Lower lobe of right lung (tissue), 2 donors: ENCODE results near the gene INPP5E. TPM values are rescaled to one million over a fixed set of nuclear protein-coding genes. Genes with fewer than 3 reads are reported as not detected.
"Not testable (repeated sequence)": the region's sequence is repeated elsewhere in the genome, so short reads cannot be mapped to it uniquely, and the experiment has no call there.

Experiments
- ATAC-seq, 2 donors: fragments of 200-7000 bp; cut with Tn5 transposase; one replicate each; pipeline ENCODE4 v1.9.1; 2020 to 2022; ENCODE audit warnings: mild to moderate bottlenecking in 2 of 2, moderate library complexity in 2 of 2
- DNase-seq: peaks from one replicate; pipeline ENCODE4 v3.0.0-alpha.2; 2020
- H3K27ac ChIP-seq: fragments of 200-600 bp; one replicate; pipeline ENCODE4 v1.8.0; 2022
- H3K27me3 ChIP-seq: fragments of 200-600 bp; one replicate; pipeline ENCODE4 v1.8.0; 2022; ENCODE audit warnings: low read depth
- H3K36me3 ChIP-seq: fragments of 200-600 bp; one replicate; pipeline ENCODE4 v1.8.0; 2022; ENCODE audit warnings: mild to moderate bottlenecking
- H3K4me1 ChIP-seq: fragments of 200-600 bp; one replicate; pipeline ENCODE4 v1.8.0; 2022
- H3K4me3 ChIP-seq: fragments of 200-600 bp; one replicate; pipeline ENCODE4 v1.8.0; 2022; ENCODE audit warnings: mild to moderate bottlenecking
- H3K9me3 ChIP-seq: fragments of 200-600 bp; one replicate; pipeline ENCODE4 v1.8.0; 2022
- intact Hi-C: fragments of 100-400 bp; cut with DNase I; formaldehyde crosslinking; loops from one replicate; pipeline ENCODE4 v1.11.0; 2022
- total RNA-seq: library from RNA; stranded (reverse); fragmentation: NEBNext Ultra II Directional; extraction: Animal tissue kit (Norgen Biotek cat#: 25700); gene quantifications from one replicate; pipeline ENCODE4 v1.2.1, GENCODE V29; 2021
- TF ChIP-seq, protein P1 (sequence below): fragments of 200-600 bp; IDR thresholded peaks from one replicate; pipeline ENCODE4 v1.8.0; 2022; ENCODE audit warnings: antibody characterized with exemption, mild to moderate bottlenecking
- donor health status: DM: no; HTN: yes; CAD: no; lungs with severe emphysema.

Gene INPP5E
- total RNA-seq, 1 donor from 2014 or later = 13.8 TPM

DNA sequence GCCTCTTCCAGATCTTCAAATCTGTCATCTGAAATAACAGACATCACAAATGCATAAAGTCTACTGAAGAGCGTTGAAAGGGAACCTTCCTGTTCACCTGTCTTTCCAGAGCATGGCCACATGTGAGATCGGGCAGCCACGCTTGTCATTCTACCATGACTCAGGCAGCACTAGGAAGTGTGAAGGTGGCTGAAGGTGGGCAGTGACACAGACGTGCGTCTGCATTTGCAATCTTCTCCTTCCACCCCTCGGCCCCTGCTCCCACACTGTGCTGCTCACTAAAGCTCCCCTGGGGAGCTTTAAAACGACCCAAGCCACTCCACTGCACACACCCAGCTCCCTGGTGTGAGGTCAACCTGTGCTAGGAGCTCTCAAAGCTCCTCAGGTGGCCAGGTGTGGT is 31.7 kb downstream of the INPP5E start:
- no peak for DNase-seq
- TF ChIP-seq, protein P1, sequence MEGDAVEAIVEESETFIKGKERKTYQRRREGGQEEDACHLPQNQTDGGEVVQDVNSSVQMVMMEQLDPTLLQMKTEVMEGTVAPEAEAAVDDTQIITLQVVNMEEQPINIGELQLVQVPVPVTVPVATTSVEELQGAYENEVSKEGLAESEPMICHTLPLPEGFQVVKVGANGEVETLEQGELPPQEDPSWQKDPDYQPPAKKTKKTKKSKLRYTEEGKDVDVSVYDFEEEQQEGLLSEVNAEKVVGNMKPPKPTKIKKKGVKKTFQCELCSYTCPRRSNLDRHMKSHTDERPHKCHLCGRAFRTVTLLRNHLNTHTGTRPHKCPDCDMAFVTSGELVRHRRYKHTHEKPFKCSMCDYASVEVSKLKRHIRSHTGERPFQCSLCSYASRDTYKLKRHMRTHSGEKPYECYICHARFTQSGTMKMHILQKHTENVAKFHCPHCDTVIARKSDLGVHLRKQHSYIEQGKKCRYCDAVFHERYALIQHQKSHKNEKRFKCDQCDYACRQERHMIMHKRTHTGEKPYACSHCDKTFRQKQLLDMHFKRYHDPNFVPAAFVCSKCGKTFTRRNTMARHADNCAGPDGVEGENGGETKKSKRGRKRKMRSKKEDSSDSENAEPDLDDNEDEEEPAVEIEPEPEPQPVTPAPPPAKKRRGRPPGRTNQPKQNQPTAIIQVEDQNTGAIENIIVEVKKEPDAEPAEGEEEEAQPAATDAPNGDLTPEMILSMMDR = no peak
- intact Hi-C loops = no loop called here
- no peak overlapping the region for H3K27ac ChIP-seq
- H3K9me3 ChIP-seq = no peaks in the 10 kb centered on the region
- H3K4me3 ChIP-seq = no peak overlapping the region
- peaks cover 28% of the 10 kb centered on the region for H3K4me1 ChIP-seq
- peaks cover 57% of the 10 kb centered on the region for H3K36me3 ChIP-seq
- ATAC-seq = no peak
- H3K27me3 ChIP-seq = no peaks in the 10 kb centered on the region

DNA sequence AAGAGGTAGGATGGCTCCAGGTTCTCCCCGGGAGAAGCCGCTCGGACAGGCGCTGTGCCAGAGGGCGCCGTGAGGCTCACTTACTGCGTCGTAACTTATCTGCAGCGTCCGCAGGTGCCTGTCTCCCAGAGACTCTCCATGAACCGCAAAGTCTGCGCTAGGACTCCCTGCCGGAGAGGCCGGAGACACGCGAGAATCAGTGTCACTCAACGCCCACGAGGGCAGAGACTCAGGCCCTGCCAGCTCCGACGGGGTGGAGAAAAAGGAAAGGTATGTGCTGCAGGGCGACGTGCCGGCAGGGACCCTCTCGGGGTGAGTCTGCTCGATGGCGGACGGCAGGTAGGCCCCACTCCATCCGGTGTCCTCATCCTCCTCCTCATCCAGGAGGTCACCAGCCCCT is 32.6 kb downstream of the INPP5E start:
- H3K4me3 ChIP-seq, H3K9me3 ChIP-seq, H3K27ac ChIP-seq, intact Hi-C loops, ATAC-seq, DNase-seq, H3K27me3 ChIP-seq: not testable (repeated sequence)
- Histone ChIP-seq H3K36me3 (peaks cover 48% of the 10 kb centered on the region), H3K4me1 (peaks cover 28% of the 10 kb centered on the region)

DNA sequence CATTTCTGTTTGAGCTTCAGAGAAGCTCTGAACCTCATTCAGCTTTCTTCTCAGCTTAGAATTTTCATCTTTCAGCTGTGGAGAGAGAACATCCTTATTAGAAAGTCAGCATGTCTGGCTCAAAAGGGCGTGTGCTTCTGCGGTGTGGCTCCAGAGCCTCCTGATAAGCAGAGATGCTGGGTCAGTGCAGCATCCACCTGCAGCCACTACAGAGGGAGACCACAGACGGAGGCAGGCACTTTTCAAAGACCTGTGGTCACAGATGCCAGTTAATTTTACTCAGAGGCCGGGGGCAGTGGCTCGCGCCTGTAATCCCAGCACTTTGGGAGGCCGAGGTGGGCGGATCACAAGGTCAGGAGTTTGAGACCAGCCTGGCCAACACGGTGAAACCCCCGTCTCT is 33.7 kb downstream of the INPP5E start:
- H3K4me3 ChIP-seq, ATAC-seq, H3K9me3 ChIP-seq, intact Hi-C loops, DNase-seq, H3K27ac ChIP-seq, H3K27me3 ChIP-seq: not testable (repeated sequence)
- Histone ChIP-seq H3K4me1 (peaks cover 17% of the 10 kb centered on the region), H3K36me3 (peaks cover 46% of the 10 kb centered on the region)

DNA sequence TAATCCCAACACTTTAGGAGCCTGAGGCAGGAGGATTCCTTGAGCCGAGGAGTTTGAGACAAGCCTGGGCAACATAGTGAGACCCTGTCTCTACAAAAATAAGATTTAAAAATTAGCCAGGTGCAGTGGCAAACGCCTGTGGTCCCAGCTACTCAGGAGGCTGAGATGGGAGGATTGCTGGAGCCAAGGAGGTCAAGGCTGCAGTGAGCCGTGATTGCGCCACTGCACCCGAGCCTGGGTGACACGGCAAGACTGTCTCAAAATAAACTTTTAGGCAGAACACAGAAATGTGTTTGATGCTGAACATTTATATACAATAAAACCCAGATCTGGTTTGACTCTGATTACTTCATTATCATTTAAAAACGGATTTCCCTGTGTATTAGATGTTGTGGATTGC is 34.2 kb downstream of the INPP5E start:
- Histone ChIP-seq H3K4me1 (peaks cover 19% of the 10 kb centered on the region), H3K4me3 (no peak overlapping the region), H3K9me3 (no peaks in the 10 kb centered on the region), H3K27me3 (no peaks in the 10 kb centered on the region), H3K36me3 (peaks cover 46% of the 10 kb centered on the region), H3K27ac (no peak overlapping the region)
- ATAC-seq = no peak
- TF ChIP-seq, protein P1 = no peak
- intact Hi-C loops = no loop called here
- DNase-seq = no peak

DNA sequence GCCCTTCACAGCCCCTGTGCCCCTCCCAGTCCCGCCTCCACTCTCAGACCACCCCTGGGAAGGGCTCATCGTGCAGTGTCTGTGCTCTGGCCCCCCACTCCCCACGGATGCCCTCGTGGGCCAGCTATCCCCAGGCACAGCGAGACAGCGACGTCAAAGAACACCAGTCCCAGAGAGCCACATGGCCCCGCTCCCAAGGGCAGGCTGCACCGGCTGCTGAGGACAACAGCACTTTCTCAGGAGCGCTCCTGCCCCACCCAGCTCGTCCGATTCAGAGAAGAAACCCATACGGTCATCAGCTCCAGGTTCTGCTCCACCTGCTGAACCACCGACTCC is 34.9 kb downstream of the INPP5E start:
- Histone ChIP-seq H3K9me3 (no peaks in the 10 kb centered on the region), H3K36me3 (peaks cover 46% of the 10 kb centered on the region), H3K27me3 (no peaks in the 10 kb centered on the region), H3K4me1 (peaks cover 20% of the 10 kb centered on the region), H3K4me3 (no peak overlapping the region), H3K27ac (no peak overlapping the region)
- intact Hi-C loops = no loop called here
- TF ChIP-seq, protein P1 = no peak
- no peak for DNase-seq
- ATAC-seq = no peak

DNA sequence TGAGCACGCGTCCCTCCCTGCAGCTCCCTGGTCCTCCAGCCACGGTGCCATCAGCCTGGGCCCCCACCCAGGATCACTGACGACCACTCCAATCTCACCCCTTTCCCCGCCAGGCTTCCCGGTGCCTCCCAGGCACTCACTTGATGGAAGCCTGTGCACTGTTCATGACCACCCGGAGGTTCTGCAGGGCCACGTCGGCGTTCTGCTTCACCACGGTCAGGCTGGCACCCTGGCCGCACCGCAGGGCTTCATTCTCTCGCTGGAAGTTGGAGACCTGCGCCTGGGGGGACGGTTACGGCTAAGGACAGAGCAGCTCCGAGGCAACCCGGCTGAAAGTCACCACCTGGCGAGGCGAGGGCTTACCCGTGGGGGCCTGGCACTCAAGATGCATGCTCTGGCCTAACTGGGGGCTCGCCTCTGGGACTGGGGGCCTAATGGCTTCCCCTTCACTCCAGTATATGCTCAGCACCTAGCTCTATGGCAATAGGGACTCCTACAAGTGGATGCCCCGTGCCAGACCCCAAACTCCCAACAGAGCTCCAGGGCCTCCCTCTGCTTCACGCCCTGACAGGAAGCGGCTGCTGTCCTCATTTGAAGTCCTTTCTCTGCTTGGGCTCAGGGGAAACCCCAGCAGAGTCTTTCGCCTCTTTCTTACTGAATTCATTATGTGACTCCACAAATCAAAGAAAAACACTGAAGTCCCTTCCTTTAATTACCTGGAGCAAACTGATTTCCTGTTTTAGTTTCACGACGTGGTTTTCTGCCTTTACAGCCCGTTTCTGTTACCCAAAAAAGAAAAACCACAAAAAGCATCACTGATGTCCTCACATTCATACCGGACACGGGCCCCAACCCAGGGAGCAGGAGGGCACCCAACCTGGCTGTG is 35.5 kb downstream of the INPP5E start:
- TF ChIP-seq, protein P1 = no peak
- Histone ChIP-seq H3K4me1 (peaks cover 17% of the 10 kb centered on the region), H3K27me3 (no peaks in the 10 kb centered on the region), H3K4me3 (no peak overlapping the region), H3K36me3 (peaks cover 46% of the 10 kb centered on the region), H3K9me3 (no peaks in the 10 kb centered on the region), H3K27ac (no peak overlapping the region)
- ATAC-seq (no peak), DNase-seq (no peak)
- intact Hi-C loops = no loop called here
